ENCODE results near the gene ATP5ME.

- no peak for TF ChIP-seq CTCF (IDR thresholded peaks at IDR 0.05; ENCODE audit: insufficient read depth, low read depth, low read length)
- no peak for TF ChIP-seq EZH2 (IDR thresholded peaks at IDR 0.05; ENCODE audit: insufficient read depth, low read length)
Measured at GRCh38 chr4:710916-711315, 36.8 kb upstream of the ATP5ME start.

Data from astrocyte (in vitro differentiated cells and primary cell).